Type B pancreatic cell (in vitro differentiated cells): ENCODE data around the gene CYP2S1. TPM values are rescaled to one million over a fixed set of nuclear protein-coding genes. Genes with fewer than 3 reads are reported as not detected.

Source experiments
- DNase-seq: peaks from one replicate; pipeline ENCODE4 v3.0.0; 2021; ENCODE audit warnings: mixed read lengths; ENCODE audit not compliant: unreplicated experiment; ENCODE audit errors: extremely low spot score
- H3K27ac Mint-ChIP-seq: 2 replicates; pipeline ENCODE4 v1.8.0; 2021; ENCODE audit warnings: mild to moderate bottlenecking, mixed read lengths
- H3K27me3 Mint-ChIP-seq: 2 replicates; pipeline ENCODE4 v1.8.0; 2021; ENCODE audit warnings: mixed read lengths
- H3K36me3 Mint-ChIP-seq: 2 replicates; pipeline ENCODE4 v1.8.0; 2021; ENCODE audit warnings: mixed read lengths
- H3K4me1 Mint-ChIP-seq: one replicate; pipeline ENCODE4 v1.8.0; 2021; ENCODE audit warnings: mixed read lengths; ENCODE audit not compliant: unreplicated experiment
- H3K4me3 Mint-ChIP-seq: 2 replicates; pipeline ENCODE4 v1.8.0; 2021; ENCODE audit warnings: mild to moderate bottlenecking, mixed read lengths
- H3K9me3 Mint-ChIP-seq: 2 replicates; pipeline ENCODE4 v1.8.0; 2021; ENCODE audit warnings: mixed read lengths
- total RNA-seq: library from RNA; stranded (reverse); gene quantifications from 2 replicates; pipeline ENCODE4 v1.2.1, GENCODE V29; 2021; ENCODE audit warnings: low replicate concordance
- TF ChIP-seq, protein P1 (sequence below): fragments of 200-600 bp; sonication (generic); conservative IDR thresholded peaks from 2 replicates; pipeline ENCODE4 v1.5.0; 2021; ENCODE audit warnings: antibody characterized with exemption, mild to moderate bottlenecking

Gene CYP2S1
- total RNA-seq, 1 donor from 2014 or later: 33.1 TPM

DNA sequence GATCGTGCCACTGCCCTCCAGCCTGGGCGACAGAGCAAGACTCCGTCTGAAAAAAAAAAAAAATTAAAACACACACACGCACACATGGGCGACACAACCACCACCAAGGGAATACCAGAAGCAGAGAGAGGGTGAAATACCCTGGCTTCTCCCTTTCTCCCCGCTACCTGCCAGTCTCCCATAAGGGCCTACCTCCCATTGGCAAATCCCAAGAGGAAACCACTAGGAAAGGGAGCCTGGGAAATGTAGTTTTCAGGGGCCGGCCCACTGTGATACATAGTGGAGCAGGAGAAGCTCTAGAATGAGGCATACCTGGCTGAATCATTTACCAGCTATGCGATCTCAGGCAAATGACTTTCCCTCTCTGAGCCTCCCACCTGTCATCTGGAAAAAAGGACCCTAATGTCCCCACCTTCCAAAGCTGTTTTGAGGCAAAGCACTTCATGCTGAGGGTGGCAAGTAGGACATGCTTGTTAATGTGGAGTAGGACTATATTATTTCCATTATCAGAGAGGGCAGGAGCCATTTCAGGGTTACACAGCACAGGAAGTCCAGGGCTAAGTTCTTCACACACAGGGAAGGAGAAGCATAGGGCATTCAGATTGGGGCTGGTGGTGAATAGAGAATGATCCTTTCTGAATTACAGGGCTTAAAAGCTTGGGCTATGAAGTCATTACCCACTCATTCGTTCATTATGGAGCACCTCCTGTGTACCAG is 56.8 kb downstream of the CYP2S1 start:
- Mint-ChIP-seq H3K27ac (no peak overlapping the region), H3K4me1 (no peaks in the 10 kb centered on the region), H3K4me3 (no peak overlapping the region), H3K27me3 (no peaks in the 10 kb centered on the region), H3K9me3 (no peaks in the 10 kb centered on the region), H3K36me3 (peaks cover 19% of the 10 kb centered on the region)
- DNase-seq: no peak
- TF ChIP-seq, protein P1, sequence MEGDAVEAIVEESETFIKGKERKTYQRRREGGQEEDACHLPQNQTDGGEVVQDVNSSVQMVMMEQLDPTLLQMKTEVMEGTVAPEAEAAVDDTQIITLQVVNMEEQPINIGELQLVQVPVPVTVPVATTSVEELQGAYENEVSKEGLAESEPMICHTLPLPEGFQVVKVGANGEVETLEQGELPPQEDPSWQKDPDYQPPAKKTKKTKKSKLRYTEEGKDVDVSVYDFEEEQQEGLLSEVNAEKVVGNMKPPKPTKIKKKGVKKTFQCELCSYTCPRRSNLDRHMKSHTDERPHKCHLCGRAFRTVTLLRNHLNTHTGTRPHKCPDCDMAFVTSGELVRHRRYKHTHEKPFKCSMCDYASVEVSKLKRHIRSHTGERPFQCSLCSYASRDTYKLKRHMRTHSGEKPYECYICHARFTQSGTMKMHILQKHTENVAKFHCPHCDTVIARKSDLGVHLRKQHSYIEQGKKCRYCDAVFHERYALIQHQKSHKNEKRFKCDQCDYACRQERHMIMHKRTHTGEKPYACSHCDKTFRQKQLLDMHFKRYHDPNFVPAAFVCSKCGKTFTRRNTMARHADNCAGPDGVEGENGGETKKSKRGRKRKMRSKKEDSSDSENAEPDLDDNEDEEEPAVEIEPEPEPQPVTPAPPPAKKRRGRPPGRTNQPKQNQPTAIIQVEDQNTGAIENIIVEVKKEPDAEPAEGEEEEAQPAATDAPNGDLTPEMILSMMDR: no peak

DNA sequence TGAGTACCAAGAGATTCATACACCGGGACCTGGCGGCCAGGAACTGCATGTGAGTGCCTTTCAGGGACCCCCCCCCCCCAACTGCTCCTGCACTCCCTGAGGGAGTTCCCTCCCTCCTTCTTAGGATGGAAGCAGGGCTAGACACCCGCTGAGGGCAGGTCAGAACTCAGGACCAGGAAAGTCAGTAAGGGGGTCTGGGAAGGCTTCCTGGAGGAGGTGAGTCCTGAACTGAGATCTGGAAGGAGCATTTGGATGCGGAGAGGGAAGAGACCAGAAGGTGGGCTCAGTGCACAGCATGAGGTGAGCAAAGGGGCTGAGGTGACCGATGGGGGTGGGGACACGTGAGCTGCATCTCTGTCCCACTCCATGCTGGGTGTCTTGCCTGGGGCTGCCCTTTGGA is 60.6 kb downstream of the CYP2S1 start:
- DNase-seq: no peak
- TF ChIP-seq, protein P1: no peak
- Mint-ChIP-seq H3K4me3 (no peak overlapping the region), H3K36me3 (peaks cover 10% of the 10 kb centered on the region), H3K27me3 (no peaks in the 10 kb centered on the region), H3K27ac (no peak overlapping the region), H3K4me1 (no peaks in the 10 kb centered on the region), H3K9me3 (no peaks in the 10 kb centered on the region)

DNA sequence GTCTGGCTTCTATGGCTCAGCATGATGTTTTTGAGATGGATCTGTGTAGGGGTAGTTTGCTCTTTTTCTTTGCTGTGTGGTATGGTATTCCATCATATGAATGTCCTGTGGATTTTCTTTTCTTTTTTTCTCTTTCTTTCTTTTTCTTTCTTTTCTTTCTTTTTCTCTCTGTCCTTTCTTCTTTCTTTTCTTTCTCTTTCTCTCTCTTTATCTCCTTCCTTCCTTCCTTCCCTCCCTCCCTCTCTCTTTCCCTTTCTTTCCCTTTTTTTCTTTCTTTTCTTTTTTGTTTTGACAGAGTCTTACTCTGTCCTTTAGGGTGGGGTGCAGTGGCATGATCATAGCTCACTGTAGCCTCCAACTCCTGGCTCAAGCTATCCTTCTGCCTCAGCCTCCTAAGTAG is 62.2 kb downstream of the CYP2S1 start:
- no peak for DNase-seq
- H3K4me1 Mint-ChIP-seq: no peaks in the 10 kb centered on the region
- H3K27me3 Mint-ChIP-seq: no peaks in the 10 kb centered on the region
- no peak overlapping the region for H3K4me3 Mint-ChIP-seq
- TF ChIP-seq, protein P1: no peak
- H3K36me3 Mint-ChIP-seq: peaks cover 8% of the 10 kb centered on the region
- H3K9me3 Mint-ChIP-seq: no peaks in the 10 kb centered on the region
- H3K27ac Mint-ChIP-seq: peak overlapping the region; percentile 2

Other genes with a start within 250 kb of the CYP2S1 start
- gene CYP2B6, start 201.9 kb upstream of the CYP2S1 start, total RNA-seq: 0.53 and 1.2 TPM in 2 replicates
- gene CYP2A13, start 104.8 kb upstream of the CYP2S1 start, total RNA-seq: not detected in 2 replicates
- not detected in 2 replicates for gene CYP2F1, start 78.8 kb upstream of the CYP2S1 start, total RNA-seq
- 8.8 and 20.9 TPM in 2 replicates for gene AXL, start 26.0 kb downstream of the CYP2S1 start, total RNA-seq
- 189 and 244 TPM in 2 replicates for gene HNRNPUL1, start 71.2 kb downstream of the CYP2S1 start, total RNA-seq
- gene CCDC97, start 117.0 kb downstream of the CYP2S1 start, total RNA-seq: 26.7 and 42.6 TPM in 2 replicates
- gene TGFB1, start 160.7 kb downstream of the CYP2S1 start, total RNA-seq: 2.3 and 3.4 TPM in 2 replicates
- gene B9D2, start 170.9 kb downstream of the CYP2S1 start, total RNA-seq: 4.8 and 8.8 TPM in 2 replicates
- 2.0 and 8.1 TPM in 2 replicates for gene TMEM91, start 183.3 kb downstream of the CYP2S1 start, total RNA-seq
- 11.4 and 20.2 TPM in 2 replicates for gene EXOSC5, start 204.1 kb downstream of the CYP2S1 start, total RNA-seq
- gene BCKDHA, start 204.6 kb downstream of the CYP2S1 start, total RNA-seq: 7.5 and 11.7 TPM in 2 replicates
- gene B3GNT8, start 234.2 kb downstream of the CYP2S1 start, total RNA-seq: 9.3 and 13.0 TPM in 2 replicates
- gene DMAC2, start 246.7 kb downstream of the CYP2S1 start, total RNA-seq: 43.8 and 57.4 TPM in 2 replicates
- gene ERICH4, start 249.9 kb downstream of the CYP2S1 start, total RNA-seq: 0.56 and 0.81 TPM in 2 replicates